HEK293T (cell line): ENCODE results near the gene DLG5.

ENCODE experiments used
- CTCF ChIA-PET: fragments of 350-600 bp; formaldehyde crosslinking; extraction: SDS; loops from one replicate; lab custom pipeline; 2021; ENCODE audit warnings: antibody characterized with exemption, inconsistent platforms; lab: Yijun Ruan, JAX
- POLR2A ChIA-PET: fragments of 350-600 bp; formaldehyde crosslinking; extraction: SDS; loops from one replicate; lab custom pipeline; 2020; ENCODE audit warnings: antibody characterized with exemption, inconsistent platforms; lab: Yijun Ruan, JAX
- DNase-seq: peaks from one replicate; pipeline ENCODE4 v3.0.0; 2012; ENCODE audit warnings: mixed read lengths; ENCODE audit errors: extremely low spot score
- ARNT ChIP-seq: fragments of 450-650 bp; IDR thresholded peaks from 2 replicates; pipeline ENCODE4 v1.6.1; 2017; ENCODE audit warnings: mild to moderate bottlenecking
- BHLHE40 ChIP-seq: fragments of 450-650 bp; IDR thresholded peaks from 2 replicates; pipeline ENCODE4 v1.6.1; 2016; ENCODE audit warnings: mild to moderate bottlenecking, moderate library complexity, borderline replicate concordance
- CTBP1 ChIP-seq: fragments of 450-650 bp; IDR thresholded peaks from 2 replicates; pipeline ENCODE4 v1.6.1; 2016; ENCODE audit warnings: borderline replicate concordance
- ELF4 ChIP-seq: fragments of 450-650 bp; IDR thresholded peaks from 2 replicates; pipeline ENCODE4 v1.6.1; 2017; ENCODE audit warnings: antibody characterized with exemption
- FOXA1 ChIP-seq: fragments of 450-650 bp; IDR thresholded peaks from 2 replicates; pipeline ENCODE4 v1.6.1; 2016; ENCODE audit warnings: mild to moderate bottlenecking
- FOXK2 ChIP-seq: fragments of 450-650 bp; IDR thresholded peaks from 2 replicates; pipeline ENCODE4 v1.6.1; 2016; ENCODE audit warnings: mild to moderate bottlenecking
- FOXM1 ChIP-seq: fragments of 450-650 bp; IDR thresholded peaks from 2 replicates; pipeline ENCODE4 v1.6.1; 2017; ENCODE audit warnings: mild to moderate bottlenecking, borderline replicate concordance
- HDGF ChIP-seq: fragments of 450-650 bp; IDR thresholded peaks from 2 replicates; pipeline ENCODE4 v1.6.1; 2017; ENCODE audit warnings: antibody characterized with exemption, borderline replicate concordance
- L3MBTL2 ChIP-seq: fragments of 450-650 bp; conservative IDR thresholded peaks from 2 replicates; pipeline ENCODE4 v1.6.1; 2016; ENCODE audit warnings: mild to moderate bottlenecking
- LEF1 ChIP-seq: fragments of 450-650 bp; IDR thresholded peaks from 2 replicates; pipeline ENCODE4 v1.6.1; 2017; ENCODE audit warnings: mild to moderate bottlenecking, borderline replicate concordance
- NFRKB ChIP-seq: fragments of 450-650 bp; IDR thresholded peaks from 2 replicates; pipeline ENCODE4 v1.6.1; 2016; ENCODE audit warnings: mild to moderate bottlenecking, moderate library complexity
- SP1 ChIP-seq: fragments of 450-650 bp; IDR thresholded peaks from 2 replicates; pipeline ENCODE4 v1.6.1; 2017
- SUZ12 ChIP-seq: fragments of 450-650 bp; IDR thresholded peaks from 2 replicates; pipeline ENCODE4 v1.6.1; 2016; ENCODE audit warnings: mild to moderate bottlenecking
- TARDBP ChIP-seq: fragments of 450-650 bp; IDR thresholded peaks from 2 replicates; pipeline ENCODE4 v1.6.1; 2016
- ZNF384 ChIP-seq: fragments of 450-650 bp; IDR thresholded peaks from 2 replicates; pipeline ENCODE4 v1.6.1; 2016
- TF ChIP-seq, protein P1 (sequence below): fragments of 450-650 bp; IDR thresholded peaks from 2 replicates; pipeline ENCODE4 v1.6.1; 2016

The DLG5 gene

DNA sequence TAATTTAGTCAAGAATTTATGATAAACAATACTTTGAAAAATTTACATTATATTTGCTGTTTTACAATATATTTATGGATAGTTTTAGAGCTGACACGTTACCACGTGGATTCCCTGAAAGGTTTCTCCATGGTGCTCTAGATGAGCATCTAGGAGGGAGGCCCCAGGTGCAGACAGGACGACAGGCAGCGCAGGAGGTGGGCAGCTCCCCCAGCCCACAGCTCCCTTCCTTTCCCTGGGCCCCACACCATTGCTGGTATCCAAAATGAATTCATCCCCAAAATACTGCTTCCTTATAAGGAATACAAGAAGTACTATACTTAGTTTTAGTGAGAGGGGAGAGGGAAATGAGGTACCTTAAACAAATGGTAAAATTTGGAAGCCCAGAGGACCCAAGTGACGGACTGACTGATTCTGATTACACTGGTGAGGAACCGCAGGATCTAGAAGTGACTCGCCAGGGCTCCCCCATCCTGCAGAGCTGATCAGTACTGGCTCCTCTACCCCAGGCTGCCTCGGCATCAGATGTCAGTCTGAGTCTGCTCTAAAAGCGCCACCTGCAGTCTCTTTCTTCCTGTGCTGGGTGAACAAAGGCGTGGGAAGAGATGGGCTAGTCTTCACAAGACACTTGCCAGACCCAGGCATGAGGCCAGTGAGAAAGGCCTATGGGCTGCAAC is 89.2 kb downstream of the DLG5 start:
- DNase-seq: peak; percentile 46
- POLR2A ChIA-PET: no interaction called here
- CTCF ChIA-PET: no interaction called here
- TF ChIP-seq TARDBP: no peak
- TF ChIP-seq, protein P1, sequence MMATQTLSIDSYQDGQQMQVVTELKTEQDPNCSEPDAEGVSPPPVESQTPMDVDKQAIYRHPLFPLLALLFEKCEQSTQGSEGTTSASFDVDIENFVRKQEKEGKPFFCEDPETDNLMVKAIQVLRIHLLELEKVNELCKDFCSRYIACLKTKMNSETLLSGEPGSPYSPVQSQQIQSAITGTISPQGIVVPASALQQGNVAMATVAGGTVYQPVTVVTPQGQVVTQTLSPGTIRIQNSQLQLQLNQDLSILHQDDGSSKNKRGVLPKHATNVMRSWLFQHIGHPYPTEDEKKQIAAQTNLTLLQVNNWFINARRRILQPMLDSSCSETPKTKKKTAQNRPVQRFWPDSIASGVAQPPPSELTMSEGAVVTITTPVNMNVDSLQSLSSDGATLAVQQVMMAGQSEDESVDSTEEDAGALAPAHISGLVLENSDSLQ: peak; percentile 5; the same call in 1 of the 2 replicates

DNA sequence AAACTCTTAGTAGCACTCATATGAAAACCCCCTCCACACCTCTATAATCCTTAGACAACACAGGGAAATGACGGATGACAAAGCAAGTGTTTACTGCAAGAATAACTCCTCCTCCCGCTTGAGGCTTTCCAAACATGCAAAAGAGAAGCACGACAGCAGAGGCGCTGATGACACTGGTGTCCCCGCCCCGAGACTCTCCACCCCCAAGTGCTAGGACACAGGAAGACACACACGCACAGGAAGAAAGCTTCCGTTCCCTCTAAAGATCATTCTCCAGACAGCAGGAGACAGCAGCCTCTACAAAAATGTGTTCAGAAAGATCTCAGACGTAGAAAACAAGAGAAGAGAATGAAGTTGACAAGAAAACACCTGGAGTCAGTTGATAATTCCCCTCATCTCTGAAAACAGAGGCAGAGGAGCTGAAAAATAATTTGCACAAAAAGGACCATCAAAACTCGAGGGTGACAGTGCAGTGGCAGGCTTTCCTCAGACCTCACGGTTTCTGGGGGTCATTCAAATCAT is 90.2 kb downstream of the DLG5 start:
- ChIA-PET CTCF (no interaction called here), POLR2A (no interaction called here)
- DNase-seq: no peak
- TF ChIP-seq ELF4: no peak
- no peak for TF ChIP-seq HDGF
- TF ChIP-seq FOXA1: no peak
- no peak for TF ChIP-seq SUZ12
- no peak for TF ChIP-seq ZNF384
- TF ChIP-seq SP1: no peak
- TF ChIP-seq FOXK2: no peak
- no peak for TF ChIP-seq NFRKB

- no peak for DNase-seq
- ChIA-PET POLR2A (no interaction called here), CTCF (no interaction called here)
- TF ChIP-seq NFRKB (no peak), TARDBP (no peak), BHLHE40 (no peak), LEF1 (no peak), HDGF (no peak), FOXA1 (no peak), L3MBTL2 (no peak), CTBP1 (no peak), ELF4 (no peak), ZNF384 (no peak), SP1 (no peak), ARNT (no peak), FOXK2 (no peak), SUZ12 (no peak), FOXM1 (no peak)
- TF ChIP-seq, protein P1: no peak
Measured at GRCh38 chr10:77835669-77836086, 90.9 kb downstream of the DLG5 start.

GRCh38 chr10:77834943-77835668 is 91.4 kb downstream of the DLG5 start:
- no peak for TF ChIP-seq SUZ12
- TF ChIP-seq NFRKB: no peak
- TF ChIP-seq HDGF: no peak
- no peak for TF ChIP-seq L3MBTL2
- TF ChIP-seq, protein P1: no peak
- TF ChIP-seq TARDBP: no peak
- no peak for TF ChIP-seq FOXK2
- no peak for TF ChIP-seq FOXM1
- TF ChIP-seq ZNF384: no peak
- CTCF ChIA-PET: no interaction called here
- POLR2A ChIA-PET: no interaction called here
- DNase-seq: no peak

- TF ChIP-seq BHLHE40 (no peak), FOXM1 (no peak), SUZ12 (no peak), L3MBTL2 (no peak), ZNF384 (no peak), ARNT (no peak), NFRKB (no peak), CTBP1 (no peak), ELF4 (no peak), HDGF (no peak), TARDBP (no peak), LEF1 (no peak), SP1 (no peak), FOXK2 (no peak), FOXA1 (no peak)
- TF ChIP-seq, protein P1: no peak
- POLR2A ChIA-PET: no interaction called here
- no peak for DNase-seq
- CTCF ChIA-PET: no interaction called here
Measured at GRCh38 chr10:77834540-77834939, 92.0 kb downstream of the DLG5 start.

DNA sequence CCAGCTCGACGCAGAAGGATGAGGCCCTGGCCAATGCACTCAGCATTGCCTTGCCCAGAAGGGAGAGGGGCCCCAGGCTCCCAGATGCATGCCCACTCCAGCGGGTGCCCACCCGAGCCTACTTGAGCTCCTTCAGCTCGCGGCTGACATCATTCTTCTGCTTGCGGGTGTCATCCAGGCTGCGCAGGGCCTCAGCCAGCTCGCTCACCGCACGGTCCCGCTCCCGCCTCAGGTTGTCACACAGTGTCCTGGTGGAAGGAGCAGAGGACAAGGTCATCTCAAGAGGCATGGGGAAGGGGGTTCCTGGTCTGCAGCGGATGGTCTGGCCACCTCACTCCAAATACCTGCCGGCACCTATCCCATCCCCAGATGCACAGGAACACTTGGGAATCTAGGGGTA is 92.8 kb downstream of the DLG5 start:
- ChIA-PET POLR2A (no interaction called here), CTCF (no interaction called here)
- TF ChIP-seq FOXM1 (no peak), FOXK2 (no peak), ARNT (no peak), L3MBTL2 (no peak), FOXA1 (no peak), SP1 (no peak), TARDBP (no peak), HDGF (no peak), LEF1 (no peak), BHLHE40 (no peak), NFRKB (no peak), ELF4 (no peak)
- TF ChIP-seq, protein P1: no peak
- DNase-seq: no peak
